Hematopoietic multipotent progenitor cell treated with erythropoietin and hydrocortisone succinate and interleukin-3 and kit ligand, for 4 days (in vitro differentiated cells): ENCODE measurements around the gene ZNF827.

Experiments used
- DNase-seq: peaks from one replicate; pipeline ENCODE4 v3.0.0-alpha.2; 2015

Gene ZNF827

DNA sequence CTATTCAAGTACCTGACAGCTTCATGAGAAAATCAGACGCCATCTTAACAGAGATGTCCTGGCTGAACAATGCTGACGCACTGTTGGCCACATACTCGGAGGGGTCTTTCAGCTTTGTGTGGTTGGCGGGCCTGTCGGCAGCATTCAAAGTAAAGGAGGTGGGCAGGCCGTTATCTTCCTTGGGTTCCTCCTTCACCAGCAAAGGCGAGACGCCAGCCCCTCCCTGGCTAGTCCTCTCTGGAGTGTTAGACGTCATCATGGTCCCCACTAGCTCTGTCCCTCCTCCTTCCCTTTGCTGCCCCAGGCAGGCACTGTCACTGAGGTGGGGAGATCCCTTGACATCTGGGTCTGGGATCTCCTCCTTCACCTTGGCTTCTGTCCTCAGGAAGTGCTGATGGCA is 53.0 kb downstream of the ZNF827 start:
- no peak for DNase-seq

DNA sequence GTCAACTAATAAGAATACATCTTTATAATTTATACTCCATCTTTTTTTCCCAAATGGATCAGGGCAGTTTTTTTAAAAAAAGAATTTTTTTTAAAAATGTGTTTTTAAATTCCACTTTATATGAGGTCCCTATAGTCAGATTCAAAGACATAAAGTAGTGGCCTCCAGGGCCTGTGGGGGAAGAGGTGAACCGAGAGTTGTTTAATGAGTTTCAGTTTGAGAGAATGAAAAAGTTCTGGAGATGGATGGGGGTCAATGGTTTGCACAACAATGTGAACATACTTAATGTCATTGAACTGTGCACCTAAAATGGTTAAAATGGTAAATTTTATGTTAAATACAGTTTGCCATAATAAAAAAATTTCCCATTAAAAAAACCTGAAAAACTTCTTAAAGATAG is 53.8 kb downstream of the ZNF827 start:
- DNase-seq: no peak

DNA sequence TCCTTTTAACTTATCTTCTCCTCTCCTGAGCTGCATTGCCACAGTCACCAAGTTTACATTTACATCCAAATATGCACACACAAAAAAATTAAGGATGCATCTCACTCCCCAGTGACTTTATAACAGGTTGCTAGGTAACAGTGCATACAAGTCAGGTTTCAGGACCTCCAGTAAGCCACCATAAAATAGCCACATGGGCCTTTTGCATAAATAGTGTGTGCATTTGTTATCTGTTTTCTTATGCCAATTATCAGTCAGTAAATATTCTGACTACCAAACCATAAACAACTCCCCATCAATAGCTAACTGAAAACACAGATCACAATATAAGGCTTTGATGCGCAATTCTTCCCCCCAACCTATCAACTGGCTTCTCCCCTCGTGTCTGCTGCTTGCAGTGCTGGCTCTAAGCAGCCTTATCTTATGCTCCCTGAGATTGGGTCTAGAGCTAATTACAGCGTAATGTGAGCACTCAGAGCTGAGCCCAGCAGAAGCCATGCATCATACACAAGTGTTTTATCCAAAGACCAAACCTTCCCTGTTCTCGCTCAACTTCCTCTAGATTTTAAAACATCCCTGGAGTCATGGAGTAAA is 55.4 kb downstream of the ZNF827 start:
- no peak for DNase-seq

DNA sequence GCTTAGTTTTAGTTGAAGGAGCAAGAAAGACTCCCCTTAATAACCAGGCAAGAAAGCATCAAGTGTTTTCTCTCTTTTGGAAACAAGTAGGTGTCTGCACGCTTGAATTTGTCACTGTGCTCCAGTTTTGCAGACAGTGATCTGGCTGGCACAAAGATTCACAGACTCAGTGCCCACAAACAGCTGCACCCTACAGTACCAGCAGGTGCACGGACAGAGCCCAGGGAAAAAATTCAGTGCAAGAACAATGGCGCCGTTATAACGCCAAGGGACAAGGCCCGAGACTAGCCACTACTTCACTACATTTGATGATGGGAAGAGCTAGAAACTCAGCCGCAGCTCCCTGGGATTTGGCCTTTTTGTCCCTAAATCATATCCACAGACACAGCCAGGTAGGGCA is 56.0 kb downstream of the ZNF827 start:
- DNase-seq: no peak

DNA sequence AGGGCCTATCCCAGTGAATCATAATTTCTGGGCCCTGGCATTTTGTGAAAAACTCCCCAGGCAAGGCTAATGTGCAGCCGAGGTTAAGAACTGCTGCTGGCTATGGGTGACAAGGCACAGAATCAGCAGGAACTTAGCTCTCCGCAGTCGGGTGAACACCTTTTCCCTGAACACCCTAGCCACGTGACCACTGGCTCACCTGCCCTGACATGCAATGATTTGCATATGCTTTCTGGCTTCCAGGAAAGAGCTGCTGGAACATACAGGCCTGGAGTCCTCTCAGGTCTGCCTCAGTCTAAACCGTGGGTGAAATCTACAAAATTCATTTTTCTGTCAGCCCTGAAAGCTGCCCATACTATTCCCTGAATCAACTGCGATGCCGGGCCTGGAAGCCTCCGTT is 56.6 kb downstream of the ZNF827 start:
- no peak for DNase-seq

DNA sequence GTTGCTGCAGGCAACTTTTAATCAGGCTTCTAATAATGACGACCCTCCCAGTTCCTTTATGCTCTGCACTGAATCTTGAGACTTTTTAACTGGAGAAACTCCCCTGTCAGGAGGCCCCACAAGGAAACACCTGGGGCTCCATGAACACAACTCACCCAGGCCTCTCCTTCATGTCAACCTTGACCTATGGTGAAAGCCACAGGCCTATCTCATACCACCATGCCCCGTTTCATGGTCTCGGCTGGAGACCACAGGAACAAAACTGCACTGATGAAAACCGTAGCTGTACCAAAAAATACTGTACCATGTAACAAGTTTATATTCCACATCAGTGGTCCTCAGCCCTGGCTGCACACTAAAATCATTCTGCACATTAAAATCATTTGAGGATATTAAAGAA is 57.0 kb downstream of the ZNF827 start:
- DNase-seq: peak; percentile 81

DNA sequence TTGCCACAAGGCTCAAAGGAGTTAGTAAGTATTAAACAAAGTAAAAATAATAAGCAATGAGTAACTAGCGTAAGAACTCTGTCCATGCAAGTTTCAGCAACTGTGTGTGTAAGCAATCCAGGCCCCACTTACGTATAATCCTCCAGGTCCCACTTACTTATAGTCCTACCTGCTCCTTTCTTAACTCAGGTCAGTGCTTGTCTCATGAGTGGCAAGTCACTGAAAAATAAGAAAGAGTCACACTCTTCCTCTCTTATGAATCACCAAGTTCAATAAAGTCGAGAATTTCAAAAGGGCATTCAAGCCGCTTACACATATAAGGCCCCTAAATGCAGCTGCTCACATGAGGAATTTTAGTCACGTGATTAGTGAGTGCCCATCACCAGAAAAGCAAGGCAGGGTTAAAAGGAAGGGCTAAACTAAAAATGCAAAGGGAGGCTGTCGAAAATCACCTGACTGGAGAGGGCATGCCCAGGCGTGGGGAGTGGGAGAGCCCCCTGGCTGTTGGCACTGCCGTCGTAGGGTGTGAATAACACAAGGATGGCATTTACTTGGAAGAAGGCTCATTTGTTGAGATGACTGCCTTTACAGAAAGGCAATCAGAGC is 58.2 kb downstream of the ZNF827 start:
- DNase-seq: no peak

DNA sequence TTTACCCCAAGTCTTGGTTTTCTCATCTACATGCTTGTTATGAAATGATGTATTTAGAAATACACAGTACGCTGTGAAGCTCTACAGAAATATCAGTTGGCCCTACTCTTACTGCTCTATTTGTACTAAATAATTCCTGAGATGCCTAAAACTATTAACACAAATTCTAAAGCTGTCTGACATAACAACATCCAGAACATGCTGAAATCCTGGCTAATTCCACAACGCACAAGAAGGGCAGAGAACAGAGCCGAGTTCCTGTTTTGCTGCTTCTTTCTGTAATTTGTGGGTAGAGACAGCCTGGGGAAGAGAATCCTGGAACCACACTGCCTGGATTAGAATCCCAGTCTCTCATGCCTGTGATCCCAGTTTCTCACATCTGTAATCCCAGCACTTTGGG is 59.0 kb downstream of the ZNF827 start:
- DNase-seq: no peak

DNA sequence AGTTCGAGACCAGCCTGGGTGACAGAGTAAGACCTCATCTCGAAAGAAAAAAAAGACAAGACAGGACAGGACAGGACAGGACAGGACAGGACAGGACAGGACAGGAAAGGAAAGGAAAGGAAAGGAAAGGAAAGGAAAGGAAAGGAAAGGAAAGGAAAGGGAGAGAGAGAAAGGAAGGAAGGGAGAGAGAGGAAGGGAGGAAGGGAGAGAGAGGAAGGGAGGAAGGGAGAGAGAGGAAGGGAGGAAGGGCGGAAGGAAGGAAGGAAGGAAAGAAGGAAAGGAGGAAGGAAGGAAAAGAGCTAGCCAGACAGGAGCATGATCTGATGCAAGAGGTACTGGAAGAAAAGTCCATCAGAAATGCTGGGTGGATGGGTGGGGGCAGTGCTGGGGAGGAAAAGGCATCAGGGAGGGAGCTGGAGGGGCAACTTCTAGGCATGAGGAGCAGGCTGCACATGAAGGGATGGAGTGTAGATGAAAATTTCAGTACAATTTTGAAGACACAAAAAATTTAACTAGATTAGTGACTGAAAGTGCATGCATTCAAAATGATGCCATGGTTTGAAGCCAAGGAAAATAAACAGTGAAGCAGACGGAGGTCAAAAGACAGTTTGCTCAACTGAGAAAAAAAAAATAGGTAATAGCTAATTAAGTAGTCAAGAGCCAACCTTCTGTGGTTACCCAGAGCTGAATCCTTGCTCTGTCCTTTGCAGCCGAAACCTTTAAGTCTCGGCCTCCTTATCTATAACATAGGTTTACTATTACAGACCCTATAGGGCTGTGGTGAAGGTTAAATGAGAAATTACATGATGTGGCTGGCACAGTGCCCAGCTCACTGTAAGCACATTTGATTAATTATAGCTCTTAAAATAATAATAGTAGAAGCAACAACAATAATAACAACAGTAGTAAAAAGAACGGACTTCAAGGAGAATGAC is 59.9 kb downstream of the ZNF827 start:
- peak; percentile 55 for DNase-seq

DNA sequence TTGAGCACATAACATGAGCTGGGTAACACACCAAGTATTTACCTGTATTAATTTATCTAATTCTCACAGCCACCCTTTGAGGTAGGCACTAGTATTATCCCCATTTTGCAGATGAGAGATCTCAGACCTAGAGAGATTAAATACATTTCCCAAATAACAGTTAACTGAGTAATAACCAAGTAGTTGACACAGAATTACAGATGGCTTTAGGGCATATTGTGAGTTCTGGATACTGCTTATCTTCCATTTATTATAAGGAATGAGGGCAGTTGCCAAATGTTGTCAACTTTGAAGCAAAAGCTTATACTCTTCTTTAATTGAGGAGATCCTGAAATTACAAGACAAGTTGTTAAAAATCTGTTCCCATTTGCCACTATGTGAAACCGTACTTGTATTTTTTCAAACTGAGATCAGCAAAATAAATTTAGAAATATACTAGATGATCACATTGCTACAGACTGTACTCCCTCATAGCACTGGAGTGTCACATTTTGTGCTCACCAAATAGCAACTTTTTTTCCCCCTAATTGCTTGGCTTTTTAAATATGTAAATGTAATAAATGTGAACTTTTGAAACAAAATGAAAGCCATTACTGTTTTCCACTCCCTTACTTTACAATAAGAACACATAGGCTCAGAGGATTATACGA is 62.0 kb downstream of the ZNF827 start:
- no peak for DNase-seq

DNA sequence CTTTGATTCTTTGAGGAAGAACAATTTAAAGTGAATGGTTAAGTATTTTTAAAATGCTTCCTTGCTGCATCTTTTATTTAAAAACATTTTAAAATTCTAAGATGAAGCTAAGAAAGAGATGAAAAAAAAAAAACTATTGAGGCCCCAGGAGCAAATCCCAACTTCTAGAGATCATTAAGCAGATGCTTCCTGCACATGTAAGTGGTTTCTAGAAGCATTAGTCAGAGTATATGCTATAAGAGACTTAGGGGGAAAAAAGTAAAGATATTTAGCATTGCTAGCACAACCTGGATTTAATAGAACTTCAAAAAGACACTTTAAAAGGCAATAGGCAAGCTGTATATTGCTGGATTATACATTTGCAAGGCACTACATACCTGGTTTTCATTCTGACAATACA is 64.7 kb downstream of the ZNF827 start:
- no peak for DNase-seq

DNA sequence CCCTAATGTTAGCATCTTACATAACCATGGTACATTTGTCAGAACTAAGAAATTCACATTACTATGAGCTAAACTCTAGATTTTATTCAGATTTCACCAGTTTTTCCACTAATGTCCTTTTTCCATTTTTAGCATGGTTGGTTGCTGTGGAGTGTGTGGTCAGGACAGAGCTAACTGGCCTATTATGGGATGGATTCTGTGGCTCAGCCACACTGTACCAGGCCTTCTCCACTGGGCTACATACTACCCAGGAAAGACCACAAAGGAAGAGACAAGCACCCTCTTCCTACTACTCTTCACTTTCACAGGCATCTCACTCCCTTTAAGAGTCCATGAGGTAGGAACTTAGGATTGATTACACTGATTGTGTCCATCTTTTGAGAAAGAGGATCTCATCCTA is 67.4 kb downstream of the ZNF827 start:
- DNase-seq: no peak

DNA sequence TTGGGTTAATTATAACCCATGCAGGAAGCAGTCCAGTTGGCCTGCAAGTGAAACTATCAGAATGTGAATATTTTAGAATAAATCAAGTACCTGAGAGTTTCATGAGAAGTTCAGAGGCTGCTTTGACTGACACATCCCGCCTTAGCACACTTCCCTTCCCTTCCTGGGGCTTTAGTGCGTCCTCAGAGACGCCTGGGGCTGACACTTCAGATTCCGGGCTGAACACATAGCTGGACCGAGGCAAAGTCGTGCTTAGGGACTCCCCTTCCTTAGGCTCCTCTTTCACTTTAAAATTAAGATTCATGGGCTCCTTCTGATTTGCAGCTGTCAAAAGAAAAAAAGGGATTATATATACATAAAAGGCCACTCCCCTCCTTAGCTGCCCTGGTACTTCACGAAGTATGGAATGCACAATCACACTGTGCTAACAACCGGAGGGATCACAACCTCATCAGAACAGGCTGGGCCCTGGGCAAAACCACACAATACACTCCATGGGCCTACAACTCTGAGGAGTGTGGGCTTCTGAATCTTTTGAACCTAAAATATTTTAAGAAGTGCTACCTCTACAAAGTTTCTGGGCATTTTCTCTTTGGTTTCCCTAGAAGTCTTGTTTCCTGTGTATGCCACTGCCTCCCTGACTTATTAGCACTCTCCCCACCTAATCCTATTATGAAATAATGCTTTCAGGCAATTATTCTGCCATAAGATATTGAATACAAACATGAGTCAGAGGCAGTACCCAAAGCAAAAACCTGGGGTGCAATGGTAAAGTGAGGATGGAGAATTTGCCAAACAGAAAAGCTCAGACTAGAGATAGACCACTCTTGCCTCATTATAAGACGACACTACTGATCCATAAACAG is 68.2 kb downstream of the ZNF827 start:
- DNase-seq: no peak

DNA sequence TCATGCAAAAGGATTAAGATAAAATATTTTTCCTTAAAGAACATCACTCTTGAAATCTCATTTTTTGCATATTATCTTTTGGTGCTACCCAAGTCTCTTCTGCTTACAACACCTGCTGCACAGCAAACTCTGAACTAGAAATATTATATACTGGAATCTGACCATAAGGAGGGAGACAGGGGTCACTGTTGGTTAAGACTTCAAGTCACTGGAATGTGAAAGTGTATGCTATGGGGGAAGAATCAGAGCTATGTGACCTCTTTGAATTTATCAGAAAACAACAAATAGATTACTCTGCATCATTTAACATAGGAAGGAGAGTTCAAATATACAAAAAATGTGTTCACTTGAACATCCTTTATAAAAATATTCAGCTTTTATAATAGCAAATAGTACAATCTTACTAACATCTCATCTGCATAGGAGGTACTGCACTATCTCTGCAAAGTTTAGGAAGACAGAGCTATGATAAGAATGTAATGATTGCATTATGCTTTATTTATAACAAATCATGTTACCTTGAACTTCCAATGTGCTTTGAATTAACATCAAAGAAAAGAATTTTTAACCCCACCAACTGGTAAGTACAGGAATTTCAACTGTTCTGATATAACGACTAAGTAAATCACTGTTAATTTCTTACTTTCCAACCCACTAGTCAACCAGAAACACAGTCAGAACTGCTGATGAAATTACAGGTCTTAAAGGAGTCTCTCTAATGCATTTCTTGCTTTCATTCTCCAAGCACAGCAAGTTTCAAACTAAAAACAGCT is 69.8 kb downstream of the ZNF827 start:
- DNase-seq: peak; percentile 44

DNA sequence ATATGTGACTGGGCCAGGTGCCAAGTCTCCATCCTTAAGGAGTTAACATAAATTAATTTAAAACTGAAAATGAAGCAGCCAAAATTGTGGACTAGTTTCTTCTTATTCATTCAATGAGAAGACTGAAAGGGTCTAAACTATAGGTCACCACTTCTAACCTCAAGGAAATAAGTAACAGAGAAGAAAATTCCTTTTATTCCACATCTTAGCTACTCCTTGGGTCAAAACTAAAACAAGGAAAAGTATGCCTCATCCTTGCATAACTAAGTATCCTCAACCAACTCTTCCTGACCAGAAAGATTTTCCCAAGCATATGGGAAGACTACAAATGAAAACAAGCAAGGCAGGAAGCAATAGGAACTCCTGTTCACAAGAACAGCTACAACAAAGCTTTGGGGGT is 71.2 kb downstream of the ZNF827 start:
- no peak for DNase-seq

DNA sequence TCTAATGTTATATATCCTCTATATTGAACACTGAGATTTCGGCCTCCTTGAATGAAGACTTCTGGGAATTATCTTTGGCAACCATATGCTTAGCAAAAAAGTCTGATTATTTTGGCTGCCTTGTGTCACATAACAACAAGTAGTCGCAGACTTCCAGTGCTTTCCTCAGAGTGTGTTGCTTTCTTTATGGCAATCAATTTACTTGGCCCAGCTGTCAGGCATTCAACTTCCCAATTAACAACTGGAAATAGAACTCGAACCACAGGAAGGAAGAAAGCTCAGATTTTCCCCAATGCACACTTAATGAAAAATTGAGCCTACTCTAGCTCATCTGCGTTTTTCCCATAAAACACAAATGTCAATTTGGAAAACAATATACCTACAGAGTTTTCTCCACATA is 71.6 kb downstream of the ZNF827 start:
- no peak for DNase-seq

DNA sequence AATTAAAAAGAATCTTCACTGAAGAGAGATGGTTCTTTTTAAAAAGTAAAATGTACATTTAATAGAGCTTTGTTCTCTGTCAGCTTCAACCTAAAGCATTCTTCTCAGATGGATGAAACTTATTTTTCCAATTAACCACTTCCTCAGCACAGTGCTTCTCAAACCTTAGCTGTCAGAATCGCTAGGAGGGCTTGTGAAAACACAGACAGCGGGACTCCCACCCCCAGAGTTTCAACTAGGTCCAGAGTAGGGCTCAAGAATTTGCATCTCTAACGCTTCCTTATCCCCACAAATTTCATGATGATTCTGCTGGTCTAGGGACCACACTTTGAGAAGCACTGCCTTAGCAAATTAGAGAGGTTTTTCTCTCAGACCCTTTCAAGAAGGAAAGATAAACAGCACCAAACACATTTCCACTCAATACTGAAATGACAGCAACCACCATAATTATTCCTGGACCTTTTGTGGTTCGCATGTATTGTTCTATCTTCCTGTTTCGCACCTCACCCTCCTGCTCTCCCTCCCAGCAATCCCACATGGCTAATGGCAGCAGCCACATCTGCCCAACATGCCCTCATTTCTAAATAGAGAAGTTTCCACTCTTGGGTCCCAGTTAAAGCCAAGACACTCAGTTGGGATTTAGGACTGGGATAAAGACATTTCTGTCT is 73.2 kb downstream of the ZNF827 start:
- no peak for DNase-seq

DNA sequence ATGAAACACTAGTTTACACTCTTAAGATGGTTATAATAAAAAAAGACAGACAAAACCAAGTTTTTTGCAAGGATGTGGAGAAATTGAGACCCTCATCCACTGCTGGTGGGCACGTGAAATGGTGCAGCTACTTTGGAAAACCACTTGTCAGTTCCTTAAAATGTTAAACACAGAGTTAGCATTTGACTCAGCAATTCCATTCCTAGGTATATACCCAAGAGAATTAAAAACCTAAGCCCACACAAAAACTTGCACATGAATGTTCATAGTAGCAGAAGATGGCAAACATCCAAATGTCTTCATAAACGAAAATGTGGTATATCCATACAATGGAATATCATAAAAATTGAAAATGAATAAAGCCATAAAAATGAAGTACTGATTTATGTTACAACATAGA is 75.4 kb downstream of the ZNF827 start:
- no peak for DNase-seq

DNA sequence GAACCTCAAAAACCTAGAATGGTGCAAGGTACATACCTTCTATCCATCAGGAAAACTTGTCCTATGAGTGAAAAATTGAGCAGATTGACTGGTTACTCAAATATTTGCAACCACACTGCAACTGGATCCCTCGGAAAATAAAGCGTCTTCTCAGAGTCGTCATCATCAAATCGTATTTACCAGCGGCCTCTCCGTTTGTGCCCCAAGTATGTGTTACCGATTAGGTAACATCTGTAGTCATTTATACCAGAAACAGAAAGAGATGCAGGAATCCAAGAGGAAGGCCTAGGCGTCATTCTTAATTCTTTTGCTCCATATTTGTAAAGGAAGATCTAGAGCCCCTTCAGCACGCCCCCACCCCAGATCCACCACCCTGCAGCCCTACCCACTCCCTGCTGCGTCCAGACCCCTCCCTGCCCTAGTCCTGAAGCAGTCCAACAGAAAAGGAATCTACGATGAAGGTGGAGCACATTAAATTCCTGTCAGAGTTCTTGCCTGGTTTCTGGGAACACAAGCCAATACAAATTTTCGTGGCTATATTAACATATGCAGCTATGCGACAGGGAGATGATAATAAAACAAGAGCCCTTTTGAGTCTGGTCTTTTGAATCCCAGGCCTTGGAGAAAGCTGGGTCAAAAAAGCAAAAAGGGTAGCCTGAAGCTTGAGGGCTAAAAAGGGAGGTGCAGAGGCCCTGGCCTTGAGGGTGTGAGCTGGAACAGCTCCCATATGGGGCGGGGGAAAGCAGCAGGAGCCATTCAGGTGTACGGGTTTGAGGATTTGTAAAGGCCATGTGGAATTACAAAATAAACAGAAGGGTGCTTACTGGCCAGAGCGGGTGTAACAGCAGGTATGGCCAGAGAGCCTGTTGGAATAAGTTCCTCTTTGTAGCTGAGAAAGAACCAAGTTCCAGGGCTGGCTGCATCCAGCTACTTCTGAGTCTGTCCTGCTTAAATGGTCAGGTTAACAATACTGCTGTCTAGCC is 77.0 kb downstream of the ZNF827 start:
- no peak for DNase-seq

DNA sequence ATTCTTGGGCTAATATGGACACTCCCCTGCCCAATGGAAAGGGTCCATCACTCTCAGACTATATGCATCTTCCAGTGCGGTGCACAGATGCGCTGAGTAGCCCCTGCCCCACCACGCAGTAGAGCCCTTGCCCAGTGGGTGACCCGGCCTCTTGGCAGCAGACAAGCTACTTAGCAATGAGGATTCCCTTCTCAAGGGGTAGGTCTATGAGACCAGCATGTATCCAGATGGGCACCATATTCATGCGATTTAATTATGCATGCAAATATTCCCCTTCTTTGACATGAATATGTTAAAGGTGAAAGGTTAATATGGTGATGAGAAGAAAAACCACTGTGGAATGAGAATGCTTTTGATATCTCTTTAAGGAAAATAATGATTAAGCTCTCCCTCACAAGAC is 77.7 kb downstream of the ZNF827 start:
- no peak for DNase-seq
